ENCODE measurements around the gene CGAS.

CGAS gene

DNA sequence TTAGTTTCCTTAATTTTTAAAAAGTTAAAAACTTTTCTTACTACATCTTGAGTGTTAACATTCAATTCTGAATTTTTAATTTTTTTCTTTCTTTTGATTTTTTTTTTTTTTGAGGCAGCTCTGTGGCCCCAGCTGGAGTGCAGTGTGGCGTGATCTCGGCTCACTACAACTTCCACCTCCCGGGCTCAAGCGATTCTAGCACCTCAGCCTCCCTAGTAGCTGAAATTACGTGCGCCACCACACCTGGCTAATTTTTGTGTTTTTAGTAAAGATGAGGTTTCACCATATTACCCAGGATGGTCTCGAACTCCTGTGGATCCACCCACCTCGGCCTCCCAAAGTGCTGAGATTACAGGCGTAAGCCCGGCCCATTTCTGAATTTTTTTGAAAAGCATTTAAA, 56.2 kb downstream of the CGAS start:
- Histone ChIP-seq H3K4me1 (ENCODE audit: control insufficient read depth, insufficient read depth, low read length) (no peaks in the 10 kb centered on the region), H3K4me3 (ENCODE audit: low read depth, low read length) (no peak overlapping the region), H3K36me3 (ENCODE audit: control insufficient read depth in 2 of 2, insufficient read depth in 1 of 2, low read length in 2 of 2) (no peaks in the 10 kb centered on the region), H3K9me3 (ENCODE audit: control insufficient read depth, insufficient read depth, low read depth, low read length) (no peaks in the 10 kb centered on the region), H3K27ac (ENCODE audit: extremely low read depth, low read depth, low read length) (no peak overlapping the region)
- ChIA-PET POLR2A (interaction anchor here (0.7 kb wide), 1 partner anchor 125 kb away, joined by 3 read pairs; the partner anchor contains the start of gene EEF1A1), CTCF (interaction anchor here (0.5 to 1.2 kb wide), 6 partner anchors 46 to 276 kb away, joined by 3 to 7 read pairs (median 4); no protein-coding TSS in a partner anchor)
- TF ChIP-seq, protein P1, sequence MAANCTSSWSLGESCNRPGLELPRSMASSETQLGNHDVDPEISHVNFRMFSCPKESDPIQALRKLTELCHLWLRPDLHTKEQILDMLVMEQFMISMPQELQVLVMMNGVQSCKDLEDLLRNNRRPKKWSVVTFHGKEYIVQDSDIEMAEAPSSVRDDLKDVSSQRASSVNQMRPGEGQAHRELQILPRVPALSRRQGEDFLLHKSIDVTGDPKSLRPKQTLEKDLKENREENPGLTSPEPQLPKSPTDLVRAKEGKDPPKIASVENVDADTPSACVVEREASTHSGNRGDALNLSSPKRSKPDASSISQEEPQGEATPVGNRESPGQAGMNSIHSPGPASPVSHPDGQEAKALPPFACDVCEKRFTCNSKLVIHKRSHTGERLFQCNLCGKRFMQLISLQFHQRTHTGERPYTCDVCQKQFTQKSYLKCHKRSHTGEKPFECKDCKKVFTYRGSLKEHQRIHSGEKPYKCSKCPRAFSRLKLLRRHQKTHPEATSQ (tag by site-specific recombination; IDR thresholded peaks at IDR 0.05): no peak
- TF ChIP-seq ZNF292 (tag by site-specific recombination; IDR thresholded peaks at IDR 0.05; ENCODE audit: borderline replicate concordance, low read depth) (no peak), ZBTB7A (tag by site-specific recombination; IDR thresholded peaks at IDR 0.05; ENCODE audit: low read depth) (no peak), HOXA7 (CRISPR knock-in tag; IDR thresholded peaks at IDR 0.05; ENCODE audit: borderline replicate concordance) (no peak)

DNA sequence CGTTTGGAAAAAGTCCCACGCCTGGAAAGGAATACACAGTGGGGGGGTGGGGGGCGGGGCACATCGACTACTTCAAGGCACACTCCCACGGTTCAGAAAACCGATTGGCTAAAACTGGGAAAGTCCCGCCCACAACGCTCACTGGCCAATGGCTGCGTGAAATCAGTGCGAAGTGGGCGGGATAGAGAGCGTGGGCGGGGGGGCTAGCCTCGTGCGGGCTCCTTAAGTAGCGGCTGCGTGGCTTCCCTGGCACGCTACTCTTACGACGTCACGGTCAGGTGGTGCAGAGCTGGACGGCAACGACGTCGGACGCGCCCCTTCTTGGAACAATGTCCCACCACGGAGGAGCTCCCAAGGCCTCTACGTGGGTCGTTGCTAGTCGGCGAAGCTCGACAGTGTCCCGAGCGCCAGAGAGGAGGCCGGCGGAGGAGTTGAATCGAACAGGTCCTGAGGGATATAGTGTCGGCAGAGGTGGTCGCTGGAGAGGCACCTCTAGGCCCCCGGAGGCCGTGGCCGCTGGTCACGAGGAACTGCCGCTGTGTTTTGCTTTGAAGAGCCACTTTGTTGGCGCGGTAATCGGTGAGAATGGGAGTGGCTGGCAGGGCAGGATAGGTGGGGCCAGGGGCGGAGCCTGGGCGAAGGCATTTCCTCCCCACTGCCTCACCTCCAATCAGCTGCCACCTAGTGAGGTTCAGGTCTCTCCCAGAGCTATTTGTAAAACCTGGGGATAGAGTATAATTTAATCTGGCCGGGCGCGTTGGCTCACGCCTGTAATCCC, 57.3 kb downstream of the CGAS start, which contains the start of gene DDX43:
Gene DDX43, plus strand, starts transcription at position 252 of the 778 bp plus-strand sequence. Its CDS starts 78 bp downstream, at position 330.
- Histone ChIP-seq H3K9me3 (ENCODE audit: control insufficient read depth, insufficient read depth, low read depth, low read length) (no peaks in the 10 kb centered on the region), H3K36me3 (ENCODE audit: control insufficient read depth in 2 of 2, insufficient read depth in 1 of 2, low read length in 2 of 2) (no peaks in the 10 kb centered on the region), H3K27ac (ENCODE audit: extremely low read depth, low read depth, low read length) (no peak within 1 kb of the TSS), H3K4me1 (ENCODE audit: control insufficient read depth, insufficient read depth, low read length) (no peaks in the 10 kb centered on the region), H3K4me3 (ENCODE audit: low read depth, low read length) (no peak within 1 kb of the TSS)
- CTCF ChIA-PET: interaction anchor here (0.7 to 1.2 kb wide), 4 partner anchors 9 to 928 kb away, joined by 3 to 6 read pairs (median 4); no protein-coding TSS in a partner anchor
- TF ChIP-seq, protein P2, sequence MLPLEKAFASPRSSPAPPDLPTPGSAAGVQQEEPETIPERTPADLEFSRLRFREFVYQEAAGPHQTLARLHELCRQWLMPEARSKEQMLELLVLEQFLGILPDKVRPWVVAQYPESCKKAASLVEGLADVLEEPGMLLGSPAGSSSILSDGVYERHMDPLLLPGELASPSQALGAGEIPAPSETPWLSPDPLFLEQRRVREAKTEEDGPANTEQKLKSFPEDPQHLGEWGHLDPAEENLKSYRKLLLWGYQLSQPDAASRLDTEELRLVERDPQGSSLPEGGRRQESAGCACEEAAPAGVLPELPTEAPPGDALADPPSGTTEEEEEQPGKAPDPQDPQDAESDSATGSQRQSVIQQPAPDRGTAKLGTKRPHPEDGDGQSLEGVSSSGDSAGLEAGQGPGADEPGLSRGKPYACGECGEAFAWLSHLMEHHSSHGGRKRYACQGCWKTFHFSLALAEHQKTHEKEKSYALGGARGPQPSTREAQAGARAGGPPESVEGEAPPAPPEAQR (tag by site-specific recombination; IDR thresholded peaks at IDR 0.05): no peak
- TF ChIP-seq ZNF416 (tag by site-specific recombination; IDR thresholded peaks at IDR 0.05): no peak
- TF ChIP-seq ZFP69B (tag by site-specific recombination; IDR thresholded peaks at IDR 0.05): no peak
- no peak for TF ChIP-seq ZNF132 (tag by site-specific recombination; IDR thresholded peaks at IDR 0.05; ENCODE audit: borderline replicate concordance)
- no peak for TF ChIP-seq ZNF664 (tag by site-specific recombination; IDR thresholded peaks at IDR 0.05)
- TF ChIP-seq ZBTB20 (tag by site-specific recombination; IDR thresholded peaks at IDR 0.05): no peak
- TF ChIP-seq, protein P3, sequence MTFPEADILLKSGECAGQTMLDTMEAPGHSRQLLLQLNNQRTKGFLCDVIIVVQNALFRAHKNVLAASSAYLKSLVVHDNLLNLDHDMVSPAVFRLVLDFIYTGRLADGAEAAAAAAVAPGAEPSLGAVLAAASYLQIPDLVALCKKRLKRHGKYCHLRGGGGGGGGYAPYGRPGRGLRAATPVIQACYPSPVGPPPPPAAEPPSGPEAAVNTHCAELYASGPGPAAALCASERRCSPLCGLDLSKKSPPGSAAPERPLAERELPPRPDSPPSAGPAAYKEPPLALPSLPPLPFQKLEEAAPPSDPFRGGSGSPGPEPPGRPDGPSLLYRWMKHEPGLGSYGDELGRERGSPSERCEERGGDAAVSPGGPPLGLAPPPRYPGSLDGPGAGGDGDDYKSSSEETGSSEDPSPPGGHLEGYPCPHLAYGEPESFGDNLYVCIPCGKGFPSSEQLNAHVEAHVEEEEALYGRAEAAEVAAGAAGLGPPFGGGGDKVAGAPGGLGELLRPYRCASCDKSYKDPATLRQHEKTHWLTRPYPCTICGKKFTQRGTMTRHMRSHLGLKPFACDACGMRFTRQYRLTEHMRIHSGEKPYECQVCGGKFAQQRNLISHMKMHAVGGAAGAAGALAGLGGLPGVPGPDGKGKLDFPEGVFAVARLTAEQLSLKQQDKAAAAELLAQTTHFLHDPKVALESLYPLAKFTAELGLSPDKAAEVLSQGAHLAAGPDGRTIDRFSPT (tag by site-specific recombination; IDR thresholded peaks at IDR 0.05): no peak
- no peak for TF ChIP-seq ZNF404 (tag by site-specific recombination; IDR thresholded peaks at IDR 0.05)
- no peak for TF ChIP-seq ZNF138 (tag by site-specific recombination; IDR thresholded peaks at IDR 0.05; ENCODE audit: borderline replicate concordance)
- no peak for TF ChIP-seq ZNF677 (tag by site-specific recombination; IDR thresholded peaks at IDR 0.05)
- no peak for TF ChIP-seq ZNF791 (tag by site-specific recombination; IDR thresholded peaks at IDR 0.05)
- TF ChIP-seq ZNF366 (tag by site-specific recombination; conservative IDR thresholded peaks at IDR 0.05): no peak
- no peak for TF ChIP-seq TRIM28 (IDR thresholded peaks at IDR 0.05; ENCODE audit: borderline replicate concordance, low read length)
- no peak for TF ChIP-seq ZNF530 (tag by site-specific recombination; IDR thresholded peaks at IDR 0.05; ENCODE audit: low read depth)
- TF ChIP-seq ZNF112 (tag by site-specific recombination; IDR thresholded peaks at IDR 0.05): no peak
- TF ChIP-seq ZFP37 (tag by site-specific recombination; IDR thresholded peaks at IDR 0.05): no peak
- TF ChIP-seq ZBTB17 (tag by site-specific recombination; IDR thresholded peaks at IDR 0.05): no peak
- no peak for TF ChIP-seq IKZF3 (tag by site-specific recombination; IDR thresholded peaks at IDR 0.05)
- no peak for TF ChIP-seq KLF16 (tag by site-specific recombination; IDR thresholded peaks at IDR 0.05)
- POLR2A ChIA-PET: no interaction called here

All from HEK293 (cell line).